IMR-90 (cell line): ENCODE results near the gene SLC19A1. TPM values are rescaled to one million over a fixed set of nuclear protein-coding genes. Genes with fewer than 3 reads are reported as not detected.

Experiments
- ATAC-seq: fragments of 200-7000 bp; cut with Tn5 transposase; 2 replicates; pipeline ENCODE4 v1.9.1; 2020; ENCODE audit warnings: low read depth, mild to moderate bottlenecking, moderate library complexity
- BruUV-seq: library from RNA; stranded (reverse); fragments of 400-500 nt; replicated peaks from 2 replicates; lab custom pipeline; 2021; lab: Mats Ljungman, UMichigan
- CTCF ChIA-PET: fragments of 300-600 bp; formaldehyde crosslinking; extraction: SDS; loops from one replicate; lab custom pipeline; 2021; ENCODE audit warnings: antibody characterized with exemption; lab: Yijun Ruan, JAX
- POLR2A ChIA-PET: fragments of 300-600 bp; sonication (Branson Sonifier 250); formaldehyde crosslinking; loops from one replicate; lab custom pipeline; 2022; ENCODE audit warnings: antibody characterized with exemption; ENCODE audit not compliant: unreplicated experiment; lab: Charles Lee
- DNase-seq: peaks from one replicate; pipeline ENCODE4 v3.0.0; 2013
- H2AFZ ChIP-seq: replicated peaks from 2 replicates; pipeline ENCODE3; 2013; ENCODE audit warnings: low read length, mild to moderate bottlenecking; ENCODE audit not compliant: poor library complexity
- H2AK5ac ChIP-seq: 2 replicates; pipeline ENCODE4 v1.6.1; 2013; ENCODE audit warnings: low read depth, low read length, inconsistent platforms
- H2AK9ac ChIP-seq: replicated peaks from 2 replicates; pipeline ENCODE3; 2013; ENCODE audit warnings: mild to moderate bottlenecking, low read depth, low read length, moderate library complexity; ENCODE audit not compliant: poor library complexity
- H2BK120ac ChIP-seq: 2 replicates; pipeline ENCODE4 v1.6.1; 2013; ENCODE audit warnings: low read depth, low read length, inconsistent platforms
- H2BK15ac ChIP-seq: 3 replicates; pipeline ENCODE4 v1.6.1; 2013; ENCODE audit warnings: low read depth, low read length, inconsistent platforms
- H2BK20ac ChIP-seq: 2 replicates; pipeline ENCODE4 v1.6.1; 2013; ENCODE audit warnings: low read depth, mild to moderate bottlenecking, inconsistent platforms, low read length, moderate library complexity
- H2BK5ac ChIP-seq: 2 replicates; pipeline ENCODE4 v1.6.1; 2013; ENCODE audit warnings: mild to moderate bottlenecking, low read depth, low read length, inconsistent platforms; ENCODE audit not compliant: poor library complexity, severe bottlenecking
- H3K14ac ChIP-seq: replicated peaks from 2 replicates; pipeline ENCODE4 v1.6.1; 2013; ENCODE audit warnings: low read depth, low read length, inconsistent platforms
- H3K18ac ChIP-seq: 2 replicates; pipeline ENCODE4 v1.6.1; 2013; ENCODE audit warnings: low read depth, low read length, control low read depth
- H3K23ac ChIP-seq: 2 replicates; pipeline ENCODE4 v1.6.1; 2013; ENCODE audit warnings: low read depth, low read length, inconsistent platforms
- H3K27ac ChIP-seq: 2 replicates; pipeline ENCODE4 v1.5.1; 2013; ENCODE audit warnings: mild to moderate bottlenecking, control low read depth, low read length; ENCODE audit not compliant: insufficient read depth
- H3K27me3 ChIP-seq: 2 replicates; pipeline ENCODE4 v1.6.1; 2013; ENCODE audit warnings: low read length; ENCODE audit not compliant: control insufficient read depth, insufficient read depth
- H3K36me3 ChIP-seq: 2 replicates; pipeline ENCODE4 v1.6.1; 2013; ENCODE audit warnings: low read length, mixed read lengths; ENCODE audit not compliant: control insufficient read depth, insufficient read depth
- H3K4ac ChIP-seq: 2 replicates; pipeline ENCODE4 v1.6.1; 2013; ENCODE audit warnings: low read depth, low read length, inconsistent platforms
- H3K4me1 ChIP-seq: 2 replicates; pipeline ENCODE4 v1.6.1; 2013; ENCODE audit warnings: low read length, mixed read lengths; ENCODE audit not compliant: control insufficient read depth, insufficient read depth
- H3K4me2 ChIP-seq: 2 replicates; pipeline ENCODE4 v1.6.1; 2013; ENCODE audit warnings: low read depth, mild to moderate bottlenecking, control low read depth, low read length, moderate library complexity
- H3K4me3 ChIP-seq: 2 replicates; pipeline ENCODE4 v1.5.1; 2013; ENCODE audit warnings: low read depth, mild to moderate bottlenecking, control low read depth, low read length, moderate library complexity; ENCODE audit not compliant: insufficient read depth
- H3K56ac ChIP-seq: 2 replicates; pipeline ENCODE4 v1.6.1; 2013; ENCODE audit warnings: low read length, inconsistent platforms; ENCODE audit not compliant: insufficient read depth; ENCODE audit errors: extremely low read depth
- H3K79me1 ChIP-seq, 2 experiments: 2 replicates each; pipeline ENCODE4 v1.6.1; 2013; ENCODE audit warnings: low read length in 2 of 2, inconsistent platforms in 1 of 2, low read depth in 1 of 2
- H3K9ac ChIP-seq: 2 replicates; pipeline ENCODE4 v1.6.1; 2013; ENCODE audit warnings: low read depth, low read length, control low read depth
- H3K9me1 ChIP-seq: 2 replicates; pipeline ENCODE4 v1.6.1; 2013; ENCODE audit warnings: low read length, inconsistent platforms; ENCODE audit not compliant: insufficient read depth
- H3K9me3 ChIP-seq: 2 replicates; pipeline ENCODE4 v1.6.1; 2013; ENCODE audit warnings: low read length; ENCODE audit not compliant: control insufficient read depth, insufficient read depth
- H4K20me1 ChIP-seq: 2 replicates; pipeline ENCODE4 v1.6.1; 2013; ENCODE audit warnings: low read length, inconsistent platforms; ENCODE audit not compliant: insufficient read depth
- H4K5ac ChIP-seq: 2 replicates; pipeline ENCODE4 v1.6.1; 2013; ENCODE audit warnings: mild to moderate bottlenecking, low read depth, low read length, control low read depth
- H4K8ac ChIP-seq, 2 experiments: 2 replicates each; pipeline ENCODE4 v1.6.1; 2013; ENCODE audit warnings: low read depth in 2 of 2, low read length in 2 of 2, control low read depth in 1 of 2, inconsistent platforms in 1 of 2
- H4K91ac ChIP-seq: 2 replicates; pipeline ENCODE4 v1.6.1; 2013; ENCODE audit warnings: low read depth, low read length, inconsistent platforms; ENCODE audit not compliant: insufficient read depth
- FOS ChIP-seq: fragments of 150-350 bp; IDR thresholded peaks from 2 replicates; pipeline ENCODE4 v1.6.1; 2016; ENCODE audit warnings: low read depth, low read length
- MXI1 ChIP-seq: IDR thresholded peaks from 2 replicates; pipeline ENCODE4 v1.6.1; 2012; ENCODE audit warnings: low read depth, mild to moderate bottlenecking, low read length, moderate library complexity, borderline replicate concordance
- NFE2L2 ChIP-seq: fragments of 150-350 bp; IDR thresholded peaks from 2 replicates; pipeline ENCODE4 v1.6.1; 2016; ENCODE audit warnings: low read depth, mild to moderate bottlenecking, low read length
- RAD21 ChIP-seq: IDR thresholded peaks from 2 replicates; pipeline ENCODE4 v1.6.1; 2012; ENCODE audit warnings: low read length, improper control_type of control experiment
- RFX5 ChIP-seq: IDR thresholded peaks from 2 replicates; pipeline ENCODE4 v1.8.0; 2012; ENCODE audit warnings: low read depth, mild to moderate bottlenecking, low read length, moderate library complexity
- USF2 ChIP-seq: fragments of 150-350 bp; IDR thresholded peaks from 2 replicates; pipeline ENCODE4 v1.6.1; 2017; ENCODE audit warnings: mild to moderate bottlenecking, antibody characterized with exemption, low read length, low read depth
- WGBS, 2 experiments: methylation state at CpG; one replicate each; pipeline versions ENCODE4 v1.1.5 to v1.1.7; 2013; ENCODE audit warnings: missing lambda C conversion rate in 2 of 2; ENCODE audit not compliant: insufficient read length in 1 of 2; ENCODE audit errors: extremely low coverage in 2 of 2; 5-methylcytosine and 5-hydroxymethylcytosine counted together
- dilution Hi-C: fragments of 300-500 bp; cut with HindIII; formaldehyde crosslinking; loops from one replicate; pipeline ENCODE4 v1.14.3; 2018; ENCODE audit warnings: low sequenced_read_pairs; ENCODE audit not compliant: unreplicated experiment
- in situ Hi-C: fragments of 300-500 bp; cut with MboI; formaldehyde crosslinking; loops from 3 replicates; pipeline ENCODE4 v1.14.3; 2019; ENCODE audit warnings: low sequenced_read_pairs, inconsistent platforms, mixed read lengths
- intact Hi-C: fragments of 100-400 bp; cut with micrococcal nuclease; formaldehyde crosslinking; loops from 2 replicates; pipeline ENCODE4 v1.10.0; 2022
- polyA plus RNA-seq, 3 experiments: library from polyadenylated mRNA; depleted of rRNA; stranded (reverse); fragments of >200 nt; gene quantifications; 2 replicates each; pipeline ENCODE4 v1.2.3, GENCODE V29; 2012; ENCODE audit warnings: low replicate concordance in 1 of 3
- total RNA-seq: library from RNA; depleted of rRNA; stranded (reverse); fragments of >200 nt; gene quantifications from 2 replicates; pipeline ENCODE4 v1.2.3, GENCODE V29; 2012

Gene SLC19A1
- total and polyA plus RNA-seq, 2 of the 4 experiments (the other 2 are of a cell fraction) = 2.2 to 16.2 TPM

DNA sequence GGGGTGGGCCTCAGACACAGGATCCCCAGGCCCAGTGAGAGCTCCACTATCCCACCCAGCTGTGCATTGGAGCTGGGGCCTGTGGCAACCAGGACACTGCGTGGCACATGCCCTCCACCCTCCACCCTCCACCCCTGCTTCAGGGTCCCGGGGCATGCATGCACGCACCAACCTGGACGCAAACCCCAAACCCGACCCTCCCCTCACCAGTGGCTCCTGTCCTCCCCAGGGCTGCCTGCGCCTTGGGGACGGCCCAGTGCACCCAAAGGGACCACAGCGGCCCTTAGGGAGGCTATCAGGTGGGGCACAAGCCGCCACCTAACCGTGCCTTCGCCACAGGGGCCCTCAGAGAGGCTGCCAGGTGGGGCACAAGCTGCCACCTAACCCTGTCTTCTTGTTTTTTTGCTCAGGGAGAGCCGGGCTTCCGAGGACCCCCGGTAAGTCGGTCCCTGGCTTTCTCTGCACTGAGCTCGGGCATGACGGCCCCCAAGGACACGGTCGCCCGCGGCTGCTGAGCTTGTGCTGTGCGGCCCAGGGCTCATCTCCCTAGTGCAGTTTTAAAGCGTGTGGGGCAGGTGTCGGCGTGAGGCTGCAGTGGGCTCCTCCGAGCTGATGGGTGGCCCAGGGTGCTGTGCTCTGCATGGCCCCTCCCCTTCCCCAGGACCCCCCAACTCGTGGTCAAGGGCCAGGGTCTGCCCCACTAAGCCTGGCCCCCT is 47.9 kb downstream of the SLC19A1 start:
- DNase-seq (no peak), ATAC-seq (no peak)
- no peak overlapping the region for H2BK20ac ChIP-seq
- H3K9ac ChIP-seq = no peak overlapping the region
- H4K91ac ChIP-seq = no peak overlapping the region
- no peaks in the 10 kb centered on the region for H3K27me3 ChIP-seq
- H3K9me1 ChIP-seq = peaks cover 6% of the 10 kb centered on the region
- no peak overlapping the region for H3K4me2 ChIP-seq
- CTCF ChIA-PET = no interaction called here
- H4K20me1 ChIP-seq = no peaks in the 10 kb centered on the region; the same call in 1 of the 2 replicates
- no peaks in the 10 kb centered on the region for H3K4me1 ChIP-seq
- in situ Hi-C loops (no loop called here), intact Hi-C loops (no loop called here), dilution Hi-C loops (no loop called here)
- H3K79me1 ChIP-seq = no peaks in the 10 kb centered on the region
- H3K14ac ChIP-seq = no peak overlapping the region
- H3K9me3 ChIP-seq = no peaks in the 10 kb centered on the region
- H4K8ac ChIP-seq = no peak overlapping the region
- H3K4me3 ChIP-seq = no peak overlapping the region
- H3K18ac ChIP-seq = no peak overlapping the region
- no peak overlapping the region for H3K4ac ChIP-seq
- no peak overlapping the region for H3K23ac ChIP-seq
- TF ChIP-seq NFE2L2 = no peak
- no peak for TF ChIP-seq FOS
- TF ChIP-seq RAD21 = no peak
- no peak for TF ChIP-seq USF2
- TF ChIP-seq MXI1 = no peak
- TF ChIP-seq RFX5 = no peak
- H2BK15ac ChIP-seq = no peak overlapping the region
- H2AFZ ChIP-seq = no peak overlapping the region
- no peak overlapping the region for H2AK5ac ChIP-seq
- no peak overlapping the region for H2BK5ac ChIP-seq
- H3K36me3 ChIP-seq = peaks cover 76% of the 10 kb centered on the region
- POLR2A ChIA-PET = no interaction called here
- no TSS peak for BruUV-seq
- 100% methylated on average over 15 of the region's 27 CpGs; no CpG with 5 or more reads in 1 of the 2 experiments for WGBS, 2 experiments
- H2BK120ac ChIP-seq = no peak overlapping the region
- no peak overlapping the region for H4K5ac ChIP-seq
- H3K27ac ChIP-seq = no peak overlapping the region
- H3K56ac ChIP-seq = no peak overlapping the region
- no peak overlapping the region for H2AK9ac ChIP-seq
